Fibroblast of the conjunctiva (primary cell): ENCODE data around the gene RFT1.
"Not testable (repeated sequence)": the region's sequence is repeated elsewhere in the genome, so short reads cannot be mapped to it uniquely, and the experiment has no call there.

Source experiments
- DNase-seq: peaks from one replicate; pipeline ENCODE4 v3.0.0-alpha.2; 2010; ENCODE audit warnings: low read depth

The RFT1 gene

GRCh38 chr3:53163444-53164387 lies 33.5 kb upstream of the RFT1 start:
- DNase-seq: no peak

GRCh38 chr3:53162672-53163443 lies 32.6 kb upstream of the RFT1 start:
- no peak for DNase-seq

GRCh38 chr3:53161820-53162671 lies 31.8 kb upstream of the RFT1 start:
- no peak for DNase-seq

GRCh38 chr3:53161450-53161819 lies 31.2 kb upstream of the RFT1 start:
- DNase-seq: no peak

- peak; percentile 86 for DNase-seq
These were observed 30.6 kb upstream of the RFT1 start, which contains the start of gene PRKCD for GRCh38 chr3:53160660-53161449. Gene PRKCD, plus strand, starts transcription at chr3:53161209. Its CDS starts 17,214 bp downstream, at chr3:53178423.

- DNase-seq: no peak
These were observed 29.9 kb upstream of the RFT1 start for GRCh38 chr3:53160061-53160659.

GRCh38 chr3:53159156-53160060 lies 29.2 kb upstream of the RFT1 start:
- DNase-seq: no peak

GRCh38 chr3:53158765-53159155 lies 28.5 kb upstream of the RFT1 start:
- DNase-seq: no peak

GRCh38 chr3:53157974-53158580 lies 27.8 kb upstream of the RFT1 start:
- no peak for DNase-seq

GRCh38 chr3:53156368-53156834 lies 26.2 kb upstream of the RFT1 start:
- no peak for DNase-seq

GRCh38 chr3:53155760-53156159 lies 25.5 kb upstream of the RFT1 start:
- no peak for DNase-seq

GRCh38 chr3:53154881-53155285 lies 24.6 kb upstream of the RFT1 start:
- no peak for DNase-seq

GRCh38 chr3:53153980-53154379 lies 23.7 kb upstream of the RFT1 start:
- no peak for DNase-seq

GRCh38 chr3:53153264-53153823 lies 23.1 kb upstream of the RFT1 start:
- no peak for DNase-seq

GRCh38 chr3:53151870-53152660 lies 21.8 kb upstream of the RFT1 start:
- no peak for DNase-seq

GRCh38 chr3:53151465-53151864 lies 21.2 kb upstream of the RFT1 start:
- no peak for DNase-seq

- DNase-seq: not testable (repeated sequence)
These were observed 20.8 kb upstream of the RFT1 start for GRCh38 chr3:53151086-53151438.
